HL-60 (cell line): ENCODE data around the gene THNSL1.

ENCODE experiments used
- DNase-seq, 2 experiments: peaks; one replicate each; pipeline ENCODE4 v3.0.0-alpha.2; 2010 to 2020; ENCODE audit warnings: low read depth in 1 of 2, low spot score in 1 of 2
- H3K27ac ChIP-seq: fragments of 250-450 bp; sonication (Bioruptor Pico); replicated peaks from 2 replicates; pipeline ENCODE4 v1.5.1; 2020; ENCODE audit warnings: mild to moderate bottlenecking, moderate library complexity
- H3K27me3 ChIP-seq: fragments of 250-450 bp; sonication (Bioruptor Pico); 2 replicates; pipeline ENCODE4 v1.5.1; 2021; ENCODE audit warnings: mild to moderate bottlenecking, moderate library complexity; ENCODE audit not compliant: insufficient read depth, poor library complexity, severe bottlenecking
- H3K4me3 ChIP-seq: replicated peaks from 2 replicates; pipeline ENCODE4 v1.5.1; 2011; ENCODE audit warnings: mild to moderate bottlenecking, control low read depth, low read length; ENCODE audit not compliant: insufficient read depth
- GABPA ChIP-seq: IDR thresholded peaks from 2 replicates; pipeline ENCODE4 v1.6.1; 2012; ENCODE audit warnings: low read depth
- POLR2AphosphoS5 ChIP-seq: IDR thresholded peaks from 2 replicates; pipeline ENCODE4 v1.6.1; 2012; ENCODE audit warnings: low read depth
- SPI1 ChIP-seq: IDR thresholded peaks from 2 replicates; pipeline ENCODE4 v1.6.1; 2012; ENCODE audit warnings: low read depth, mild to moderate bottlenecking, borderline replicate concordance
- TF ChIP-seq, protein P1 (sequence below): IDR thresholded peaks from one replicate; pipeline ENCODE4 v1.5.1; 2011; ENCODE audit warnings: low read length, control low read depth, inconsistent platforms; ENCODE audit not compliant: insufficient read depth
- TF ChIP-seq, protein P2 (sequence below): IDR thresholded peaks from 2 replicates; pipeline ENCODE4 v1.6.1; 2012; ENCODE audit warnings: low read depth; ENCODE audit not compliant: insufficient replicate concordance

THNSL1 gene

DNA sequence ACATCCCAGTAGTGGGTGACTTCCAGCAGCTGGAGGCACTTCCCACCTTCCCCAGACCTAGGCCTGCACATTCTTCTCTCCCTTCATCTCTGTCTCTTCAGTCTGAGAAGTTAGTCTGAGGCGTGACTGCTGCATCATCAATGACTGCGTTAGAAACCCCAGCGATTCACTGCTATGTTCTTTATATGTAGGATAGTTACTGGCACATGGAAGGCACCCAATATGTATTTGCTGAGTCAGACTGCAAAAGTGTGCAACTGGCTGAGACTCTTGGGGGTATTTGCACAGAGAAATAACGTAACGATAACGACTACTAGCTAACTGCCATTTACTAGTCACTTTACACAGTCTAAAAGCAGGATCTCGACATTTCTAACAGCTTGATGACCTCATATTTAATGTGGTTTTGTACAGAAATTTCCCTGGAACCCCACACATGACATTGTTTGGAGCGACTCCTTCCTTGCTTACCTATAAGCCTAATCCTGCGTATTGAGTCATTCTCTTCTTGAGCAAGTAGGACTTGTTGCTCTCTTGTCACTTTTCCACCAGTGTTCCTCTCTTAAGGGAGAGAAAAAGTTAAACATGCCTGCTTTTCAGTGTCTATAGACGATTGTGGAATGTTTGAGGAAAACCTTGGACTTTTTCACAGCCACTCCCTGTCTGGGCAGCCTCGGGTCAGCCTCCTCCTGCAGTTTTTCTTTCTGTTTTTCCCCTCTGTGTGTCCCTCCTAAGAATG is 45.5 kb downstream of the THNSL1 start:
- no peak for DNase-seq

DNA sequence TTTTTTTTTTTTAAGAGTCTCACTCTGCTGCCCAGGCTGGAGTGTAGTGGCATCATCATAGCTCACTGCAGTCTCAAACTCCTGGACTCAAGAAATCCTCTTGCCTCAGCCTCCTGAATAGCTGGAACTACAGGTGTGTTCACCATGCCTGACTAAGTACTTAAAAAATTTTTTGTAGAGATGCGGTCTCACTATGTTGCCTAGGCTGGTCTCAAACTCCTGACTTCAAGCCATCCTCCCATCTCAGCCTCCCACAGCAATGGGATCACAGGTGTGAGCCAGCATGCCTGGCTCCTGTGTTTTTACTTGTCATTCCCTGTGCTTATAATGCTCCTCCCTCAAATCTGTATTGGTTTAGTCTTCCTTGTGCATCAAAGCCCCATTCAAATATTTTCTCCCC is 46.7 kb downstream of the THNSL1 start:
- TF ChIP-seq GABPA (no peak), POLR2AphosphoS5 (no peak), SPI1 (no peak)
- TF ChIP-seq, protein P1, sequence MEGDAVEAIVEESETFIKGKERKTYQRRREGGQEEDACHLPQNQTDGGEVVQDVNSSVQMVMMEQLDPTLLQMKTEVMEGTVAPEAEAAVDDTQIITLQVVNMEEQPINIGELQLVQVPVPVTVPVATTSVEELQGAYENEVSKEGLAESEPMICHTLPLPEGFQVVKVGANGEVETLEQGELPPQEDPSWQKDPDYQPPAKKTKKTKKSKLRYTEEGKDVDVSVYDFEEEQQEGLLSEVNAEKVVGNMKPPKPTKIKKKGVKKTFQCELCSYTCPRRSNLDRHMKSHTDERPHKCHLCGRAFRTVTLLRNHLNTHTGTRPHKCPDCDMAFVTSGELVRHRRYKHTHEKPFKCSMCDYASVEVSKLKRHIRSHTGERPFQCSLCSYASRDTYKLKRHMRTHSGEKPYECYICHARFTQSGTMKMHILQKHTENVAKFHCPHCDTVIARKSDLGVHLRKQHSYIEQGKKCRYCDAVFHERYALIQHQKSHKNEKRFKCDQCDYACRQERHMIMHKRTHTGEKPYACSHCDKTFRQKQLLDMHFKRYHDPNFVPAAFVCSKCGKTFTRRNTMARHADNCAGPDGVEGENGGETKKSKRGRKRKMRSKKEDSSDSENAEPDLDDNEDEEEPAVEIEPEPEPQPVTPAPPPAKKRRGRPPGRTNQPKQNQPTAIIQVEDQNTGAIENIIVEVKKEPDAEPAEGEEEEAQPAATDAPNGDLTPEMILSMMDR = no peak
- TF ChIP-seq, protein P2, sequence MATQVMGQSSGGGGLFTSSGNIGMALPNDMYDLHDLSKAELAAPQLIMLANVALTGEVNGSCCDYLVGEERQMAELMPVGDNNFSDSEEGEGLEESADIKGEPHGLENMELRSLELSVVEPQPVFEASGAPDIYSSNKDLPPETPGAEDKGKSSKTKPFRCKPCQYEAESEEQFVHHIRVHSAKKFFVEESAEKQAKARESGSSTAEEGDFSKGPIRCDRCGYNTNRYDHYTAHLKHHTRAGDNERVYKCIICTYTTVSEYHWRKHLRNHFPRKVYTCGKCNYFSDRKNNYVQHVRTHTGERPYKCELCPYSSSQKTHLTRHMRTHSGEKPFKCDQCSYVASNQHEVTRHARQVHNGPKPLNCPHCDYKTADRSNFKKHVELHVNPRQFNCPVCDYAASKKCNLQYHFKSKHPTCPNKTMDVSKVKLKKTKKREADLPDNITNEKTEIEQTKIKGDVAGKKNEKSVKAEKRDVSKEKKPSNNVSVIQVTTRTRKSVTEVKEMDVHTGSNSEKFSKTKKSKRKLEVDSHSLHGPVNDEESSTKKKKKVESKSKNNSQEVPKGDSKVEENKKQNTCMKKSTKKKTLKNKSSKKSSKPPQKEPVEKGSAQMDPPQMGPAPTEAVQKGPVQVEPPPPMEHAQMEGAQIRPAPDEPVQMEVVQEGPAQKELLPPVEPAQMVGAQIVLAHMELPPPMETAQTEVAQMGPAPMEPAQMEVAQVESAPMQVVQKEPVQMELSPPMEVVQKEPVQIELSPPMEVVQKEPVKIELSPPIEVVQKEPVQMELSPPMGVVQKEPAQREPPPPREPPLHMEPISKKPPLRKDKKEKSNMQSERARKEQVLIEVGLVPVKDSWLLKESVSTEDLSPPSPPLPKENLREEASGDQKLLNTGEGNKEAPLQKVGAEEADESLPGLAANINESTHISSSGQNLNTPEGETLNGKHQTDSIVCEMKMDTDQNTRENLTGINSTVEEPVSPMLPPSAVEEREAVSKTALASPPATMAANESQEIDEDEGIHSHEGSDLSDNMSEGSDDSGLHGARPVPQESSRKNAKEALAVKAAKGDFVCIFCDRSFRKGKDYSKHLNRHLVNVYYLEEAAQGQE = no peak
- no peak for DNase-seq
- Histone ChIP-seq H3K27me3 (no peaks in the 10 kb centered on the region), H3K4me3 (no peak overlapping the region), H3K27ac (no peak overlapping the region)

More for the DNA sequence above, 45.5 kb downstream of the THNSL1 start:
- no peaks in the 10 kb centered on the region for H3K27me3 ChIP-seq
- H3K27ac ChIP-seq = no peak overlapping the region
- no peak overlapping the region for H3K4me3 ChIP-seq
- TF ChIP-seq, protein P1 = no peak
- TF ChIP-seq GABPA (no peak), SPI1 (no peak)

DNA sequence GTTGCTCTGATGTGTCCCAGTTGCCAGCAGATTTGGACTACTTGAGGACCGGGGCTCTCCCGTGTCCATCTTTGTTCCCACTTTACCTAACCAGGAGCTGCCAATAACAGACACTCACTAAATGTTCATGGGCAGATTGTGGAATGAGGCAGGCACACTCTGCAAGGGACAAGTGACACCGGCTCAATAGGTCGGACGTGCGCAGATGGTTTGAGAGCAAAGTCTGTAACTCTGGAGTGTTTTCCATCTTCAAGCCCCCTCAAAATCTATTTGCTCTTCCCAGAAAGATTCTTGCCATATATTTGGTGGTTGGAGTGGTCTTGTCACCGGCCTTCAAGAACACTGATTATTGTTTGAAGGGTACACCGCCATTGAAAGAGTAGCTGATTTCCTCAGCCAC is 47.2 kb downstream of the THNSL1 start:
- Histone ChIP-seq H3K27ac (no peak overlapping the region), H3K27me3 (no peaks in the 10 kb centered on the region), H3K4me3 (no peak overlapping the region)
- no peak for DNase-seq
- TF ChIP-seq, protein P2 = no peak
- no peak for TF ChIP-seq GABPA
- no peak for TF ChIP-seq SPI1
- TF ChIP-seq, protein P1 = no peak
- TF ChIP-seq POLR2AphosphoS5 = no peak
